Breast epithelium (tissue), 3 donors: Measurements from ENCODE around the gene SMCO2.

ENCODE experiments used
- CTCF ChIP-seq, 3 donors: fragments of 450-650 bp; IDR thresholded peaks; one replicate each; pipeline ENCODE4 v1.5.1; 2016 to 2017; ENCODE audit warnings: antibody characterized with exemption in 3 of 3, mild to moderate bottlenecking in 3 of 3, moderate library complexity in 3 of 3
- POLR2A ChIP-seq: fragments of 450-650 bp; IDR thresholded peaks from one replicate; pipeline ENCODE4 v1.6.1; 2016; ENCODE audit warnings: antibody characterized with exemption, mild to moderate bottlenecking, moderate library complexity

- TF ChIP-seq POLR2A = no peak
- TF ChIP-seq CTCF (IDR thresholded peaks at IDR 0.05) = peak; percentile 26 to 51 (median 42)
Observed at GRCh38 chr12:27424631-27425230, 21.8 kb upstream of the SMCO2 start.
